Omental fat pad (tissue), 4 donors: ENCODE data around the gene ROBO3. TPM values are rescaled to one million over a fixed set of nuclear protein-coding genes. Genes with fewer than 3 reads are reported as not detected.

Experiments used
- ATAC-seq: fragments of 150-250 bp; one replicate; pipeline ENCODE4 v1.9.1; 2016; ENCODE audit warnings: mild to moderate bottlenecking, moderate library complexity; ENCODE audit not compliant: low FRiP score
- DNase-seq: peaks from one replicate; pipeline ENCODE4 v3.0.0-alpha.2; 2019; ENCODE audit warnings: low spot score
- total RNA-seq, 4 donors: library from RNA; depleted of rRNA; stranded (reverse); fragments of >200 nt; gene quantifications; one replicate each; pipeline ENCODE4 v1.1.0, GENCODE V29; 2016
- TF ChIP-seq, protein P1 (sequence below), 3 donors: fragments of 450-650 bp; IDR thresholded peaks; one replicate each; pipeline ENCODE4 v1.5.1; 2016 to 2017; ENCODE audit warnings: antibody characterized with exemption in 3 of 3, mild to moderate bottlenecking in 3 of 3, moderate library complexity in 2 of 3

The ROBO3 gene
- total RNA-seq, 4 donors from 2014 or later = 24.5 to 71.5 (median 27.9) TPM

DNA sequence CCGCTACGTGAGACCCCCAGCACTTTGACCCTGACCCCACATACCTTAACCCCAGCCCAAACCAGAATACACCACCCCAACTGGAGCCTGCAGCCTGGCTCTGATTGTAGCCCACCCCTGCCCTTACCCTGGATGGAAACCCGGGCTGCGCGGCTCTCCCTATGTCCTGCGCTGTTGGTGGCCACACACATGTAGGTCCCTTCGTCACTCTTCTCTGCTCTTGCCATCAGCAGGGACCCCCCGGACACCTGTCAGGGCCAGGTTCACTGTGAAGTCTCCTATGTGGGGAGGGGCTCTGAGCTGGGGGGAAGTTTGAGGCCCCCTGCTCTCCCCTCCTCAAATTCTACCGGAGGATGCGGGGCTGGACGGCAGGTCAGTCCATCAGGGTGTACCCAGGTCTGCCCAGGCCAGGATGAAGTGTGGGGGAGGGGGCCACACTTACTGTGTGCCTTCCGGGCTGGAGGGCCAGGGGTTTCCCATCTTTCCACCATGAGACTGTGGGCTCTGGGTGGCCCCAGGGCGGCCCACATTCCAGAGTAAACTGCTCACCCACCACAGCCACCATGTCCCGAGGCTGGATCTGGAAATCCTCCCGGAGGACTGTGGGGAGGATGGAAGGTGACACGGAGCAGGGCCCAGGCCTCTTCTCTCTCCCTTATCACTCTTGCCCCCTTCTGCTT, 31.0 kb downstream of the ROBO3 start:
- TF ChIP-seq, protein P1, sequence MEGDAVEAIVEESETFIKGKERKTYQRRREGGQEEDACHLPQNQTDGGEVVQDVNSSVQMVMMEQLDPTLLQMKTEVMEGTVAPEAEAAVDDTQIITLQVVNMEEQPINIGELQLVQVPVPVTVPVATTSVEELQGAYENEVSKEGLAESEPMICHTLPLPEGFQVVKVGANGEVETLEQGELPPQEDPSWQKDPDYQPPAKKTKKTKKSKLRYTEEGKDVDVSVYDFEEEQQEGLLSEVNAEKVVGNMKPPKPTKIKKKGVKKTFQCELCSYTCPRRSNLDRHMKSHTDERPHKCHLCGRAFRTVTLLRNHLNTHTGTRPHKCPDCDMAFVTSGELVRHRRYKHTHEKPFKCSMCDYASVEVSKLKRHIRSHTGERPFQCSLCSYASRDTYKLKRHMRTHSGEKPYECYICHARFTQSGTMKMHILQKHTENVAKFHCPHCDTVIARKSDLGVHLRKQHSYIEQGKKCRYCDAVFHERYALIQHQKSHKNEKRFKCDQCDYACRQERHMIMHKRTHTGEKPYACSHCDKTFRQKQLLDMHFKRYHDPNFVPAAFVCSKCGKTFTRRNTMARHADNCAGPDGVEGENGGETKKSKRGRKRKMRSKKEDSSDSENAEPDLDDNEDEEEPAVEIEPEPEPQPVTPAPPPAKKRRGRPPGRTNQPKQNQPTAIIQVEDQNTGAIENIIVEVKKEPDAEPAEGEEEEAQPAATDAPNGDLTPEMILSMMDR (IDR thresholded peaks at IDR 0.05) = no peak
- no peak for ATAC-seq
- DNase-seq = no peak

- DNase-seq = no peak
- ATAC-seq = peak; percentile 74
- TF ChIP-seq, protein P1 (IDR thresholded peaks at IDR 0.05) = no peak
These were observed 31.7 kb downstream of the ROBO3 start for GRCh38 chr11:124896821-124897391.

DNA sequence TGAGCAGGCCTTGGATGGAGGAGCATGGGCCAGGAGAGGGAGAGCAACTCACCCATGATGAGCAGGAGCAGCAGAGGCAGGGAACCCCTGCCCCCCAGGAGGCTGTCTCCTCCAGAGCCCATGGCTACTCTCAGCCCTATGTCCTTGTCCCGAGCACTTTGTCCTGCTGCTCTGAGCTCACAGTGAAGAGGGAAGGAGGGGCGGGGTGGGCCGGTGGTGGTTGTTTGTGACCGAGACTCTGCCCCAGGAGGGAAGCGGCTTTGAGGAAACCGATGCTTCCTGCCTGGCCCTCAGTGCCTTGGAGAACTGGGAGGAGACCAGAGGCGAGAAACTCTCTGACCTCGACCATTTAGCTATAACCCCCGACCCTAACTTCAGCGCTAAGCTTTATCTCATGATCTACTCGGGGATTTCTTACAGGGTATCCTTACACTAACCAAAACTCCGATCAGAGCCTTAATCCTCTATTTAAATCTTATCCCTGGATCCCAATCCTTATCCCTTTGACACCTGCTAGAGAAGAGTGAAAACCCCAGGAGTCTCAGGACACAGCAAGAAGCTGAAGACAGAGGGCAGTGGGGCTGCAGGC, 32.5 kb downstream of the ROBO3 start, which contains the start of gene ROBO4:
ROBO4 (minus strand) TSS at position 192 of the 589 bp plus-strand sequence; CDS start at position 122, 70 bp downstream.
- DNase-seq (no peak), ATAC-seq (no peak)
- TF ChIP-seq, protein P1 (IDR thresholded peaks at IDR 0.05) = no peak

DNA sequence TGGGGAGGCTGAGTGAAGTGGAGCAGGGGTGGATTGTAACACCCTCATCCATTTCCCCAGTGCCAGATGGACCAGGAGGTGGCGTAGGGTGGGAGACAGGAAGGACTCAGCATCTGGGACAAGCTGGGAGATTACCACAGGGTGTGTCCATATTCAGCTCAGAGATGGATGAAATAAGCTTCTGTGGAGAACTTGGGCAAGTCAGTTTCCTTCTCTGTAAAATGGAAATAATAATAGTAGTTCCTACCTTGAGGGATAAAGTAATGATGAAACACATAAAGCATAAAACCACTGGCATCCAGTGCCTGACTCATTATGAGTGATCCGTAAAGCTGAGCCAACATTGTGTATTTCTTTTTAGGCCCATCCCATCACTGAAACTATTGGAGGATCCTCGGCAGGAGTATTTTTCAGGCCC, 33.0 kb downstream of the ROBO3 start:
- peak; percentile 62 for ATAC-seq
- no peak for DNase-seq

DNA sequence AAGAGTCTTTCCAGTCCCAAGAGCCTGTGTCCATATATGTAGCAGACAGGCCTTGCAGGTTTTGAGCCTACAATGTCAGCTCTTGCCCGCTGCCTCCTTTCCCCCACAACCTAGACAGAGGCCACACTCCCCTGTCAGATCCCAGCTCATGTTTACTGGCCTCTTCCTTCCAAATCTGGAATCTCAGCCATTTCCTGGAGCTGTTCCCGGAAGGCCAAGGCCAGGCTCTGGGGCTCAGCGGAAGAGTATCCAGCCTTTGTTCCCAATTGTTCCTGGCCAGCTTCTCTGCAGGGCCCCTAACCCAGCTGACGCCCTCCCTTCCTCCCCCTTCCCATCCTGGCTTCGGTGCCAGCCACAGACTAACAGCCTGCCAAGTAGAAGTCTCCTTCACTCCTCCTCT, 33.5 kb downstream of the ROBO3 start:
- no peak for DNase-seq
- peak; percentile 17 for ATAC-seq
- TF ChIP-seq, protein P1 (IDR thresholded peaks at IDR 0.05) = no peak

More for the DNA sequence above, 33.0 kb downstream of the ROBO3 start:
- TF ChIP-seq, protein P1 (IDR thresholded peaks at IDR 0.05) = no peak

DNA sequence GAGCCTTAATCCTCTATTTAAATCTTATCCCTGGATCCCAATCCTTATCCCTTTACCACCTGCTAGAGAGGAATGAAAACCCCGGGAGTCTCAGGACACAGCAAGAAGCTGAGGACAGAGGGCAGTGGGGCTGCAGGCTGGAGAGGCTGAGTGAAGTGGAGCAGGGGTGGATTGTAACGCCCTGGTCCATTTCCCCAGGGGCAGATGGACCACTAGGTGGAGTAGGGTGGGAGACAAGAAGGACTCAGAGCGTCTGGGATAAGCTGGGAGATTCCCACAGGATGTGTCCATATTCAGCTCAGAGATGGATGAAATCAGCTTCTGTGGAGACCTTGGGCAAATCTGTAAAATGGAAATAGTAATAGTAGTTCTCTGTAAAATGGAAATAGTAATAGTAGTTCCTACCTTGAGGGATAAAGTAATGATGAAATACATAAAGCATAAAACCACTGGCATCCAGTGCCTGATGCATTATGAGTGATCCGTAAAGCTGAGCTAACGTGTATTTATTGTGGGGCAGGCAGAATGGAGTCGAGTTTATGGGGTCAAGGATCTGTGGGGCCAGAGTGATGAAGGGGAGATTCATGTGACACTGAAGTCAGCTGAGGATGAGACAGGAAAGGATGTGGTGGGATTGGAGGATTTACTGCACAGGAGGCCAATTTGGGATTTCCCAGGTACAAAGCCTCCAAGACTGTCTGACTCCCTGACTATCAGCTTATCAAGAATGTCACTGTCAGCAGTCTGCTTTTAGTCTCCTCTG, 34.3 kb downstream of the ROBO3 start:
- ATAC-seq = no peak
- no peak for DNase-seq
- TF ChIP-seq, protein P1 (IDR thresholded peaks at IDR 0.05) = no peak
